ENCODE results near the gene DBI. TPM values are rescaled to one million over a fixed set of nuclear protein-coding genes. Genes with fewer than 3 reads are reported as not detected.

DBI gene
- polyA plus RNA-seq, 1 donor from 2014 or later: 110 TPM

- Histone ChIP-seq H3K9me3 (ENCODE audit: low read length) (no peaks in the 10 kb centered on the region), H3F3A (ENCODE audit: insufficient read depth, low read length, poor library complexity, severe bottlenecking) (no peaks in the 10 kb centered on the region), H3K4me2 (ENCODE audit: low read length) (no peak overlapping the region), H3K79me2 (replicated peaks; ENCODE audit: insufficient read depth, low read length) (no peaks in the 10 kb centered on the region), H3K4me3 (ENCODE audit: low read length) (no peak overlapping the region), H3K27ac (ENCODE audit: low read length) (no peak overlapping the region), H3K9me2 (ENCODE audit: insufficient read depth, low read length) (no peaks in the 10 kb centered on the region), H4K20me1 (ENCODE audit: insufficient read depth) (no peaks in the 10 kb centered on the region), H3K36me3 (ENCODE audit: insufficient read depth, low read length) (no peaks in the 10 kb centered on the region), H3K27me3 (ENCODE audit: insufficient read depth, low read depth, low read length) (no peaks in the 10 kb centered on the region), H2AFZ (ENCODE audit: low read depth, low read length) (no peak overlapping the region), H3K9ac (ENCODE audit: low read length) (no peak overlapping the region)
- TF ChIP-seq SMC3 (conservative IDR thresholded peaks at IDR 0.05; ENCODE audit: poor library complexity) (no peak), EZH2 (IDR thresholded peaks at IDR 0.05; ENCODE audit: borderline replicate concordance, insufficient read depth, low read length, poor library complexity, severe bottlenecking) (no peak), POLR2AphosphoS5 (IDR thresholded peaks at IDR 0.05) (no peak), RAD21 (conservative IDR thresholded peaks at IDR 0.05) (no peak)
These were observed 38.4 kb downstream of the DBI start for GRCh38 chr2:119405151-119405550.

GRCh38 chr2:119407430-119408220 is 40.8 kb downstream of the DBI start:
- Histone ChIP-seq H3K9me3 (ENCODE audit: low read length) (no peaks in the 10 kb centered on the region), H3K9me2 (ENCODE audit: insufficient read depth, low read length) (no peaks in the 10 kb centered on the region), H3K4me3 (ENCODE audit: low read length) (no peak overlapping the region), H3K9ac (ENCODE audit: low read length) (no peak overlapping the region), H3K79me2 (replicated peaks; ENCODE audit: insufficient read depth, low read length) (no peaks in the 10 kb centered on the region), H3K27ac (ENCODE audit: low read length) (no peak overlapping the region), H3K36me3 (ENCODE audit: insufficient read depth, low read length) (no peaks in the 10 kb centered on the region), H3K4me2 (ENCODE audit: low read length) (no peak overlapping the region), H2AFZ (ENCODE audit: low read depth, low read length) (no peak overlapping the region), H3F3A (ENCODE audit: insufficient read depth, low read length, poor library complexity, severe bottlenecking) (no peaks in the 10 kb centered on the region), H4K20me1 (ENCODE audit: insufficient read depth) (no peaks in the 10 kb centered on the region), H3K27me3 (ENCODE audit: insufficient read depth, low read depth, low read length) (no peaks in the 10 kb centered on the region)
- peak; percentile 90 for TF ChIP-seq SMC3 (conservative IDR thresholded peaks at IDR 0.05; ENCODE audit: poor library complexity)
- TF ChIP-seq, protein P1, sequence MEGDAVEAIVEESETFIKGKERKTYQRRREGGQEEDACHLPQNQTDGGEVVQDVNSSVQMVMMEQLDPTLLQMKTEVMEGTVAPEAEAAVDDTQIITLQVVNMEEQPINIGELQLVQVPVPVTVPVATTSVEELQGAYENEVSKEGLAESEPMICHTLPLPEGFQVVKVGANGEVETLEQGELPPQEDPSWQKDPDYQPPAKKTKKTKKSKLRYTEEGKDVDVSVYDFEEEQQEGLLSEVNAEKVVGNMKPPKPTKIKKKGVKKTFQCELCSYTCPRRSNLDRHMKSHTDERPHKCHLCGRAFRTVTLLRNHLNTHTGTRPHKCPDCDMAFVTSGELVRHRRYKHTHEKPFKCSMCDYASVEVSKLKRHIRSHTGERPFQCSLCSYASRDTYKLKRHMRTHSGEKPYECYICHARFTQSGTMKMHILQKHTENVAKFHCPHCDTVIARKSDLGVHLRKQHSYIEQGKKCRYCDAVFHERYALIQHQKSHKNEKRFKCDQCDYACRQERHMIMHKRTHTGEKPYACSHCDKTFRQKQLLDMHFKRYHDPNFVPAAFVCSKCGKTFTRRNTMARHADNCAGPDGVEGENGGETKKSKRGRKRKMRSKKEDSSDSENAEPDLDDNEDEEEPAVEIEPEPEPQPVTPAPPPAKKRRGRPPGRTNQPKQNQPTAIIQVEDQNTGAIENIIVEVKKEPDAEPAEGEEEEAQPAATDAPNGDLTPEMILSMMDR (IDR thresholded peaks at IDR 0.05; ENCODE audit: poor library complexity, severe bottlenecking): peak; percentile 86
- peak; percentile 87 for TF ChIP-seq RAD21 (conservative IDR thresholded peaks at IDR 0.05)
- no peak for TF ChIP-seq EP300 (conservative IDR thresholded peaks at IDR 0.05; ENCODE audit: poor library complexity, severe bottlenecking)
- no peak for TF ChIP-seq EZH2 (IDR thresholded peaks at IDR 0.05; ENCODE audit: borderline replicate concordance, insufficient read depth, low read length, poor library complexity, severe bottlenecking)
- TF ChIP-seq TAF1 (IDR thresholded peaks at IDR 0.05; ENCODE audit: low read depth): no peak

GRCh38 chr2:119408221-119408619 is 41.4 kb downstream of the DBI start:
- no peak overlapping the region for H3K9ac ChIP-seq (ENCODE audit: low read length)
- no peaks in the 10 kb centered on the region for H3K9me2 ChIP-seq (ENCODE audit: insufficient read depth, low read length)
- no peaks in the 10 kb centered on the region for H3K36me3 ChIP-seq (ENCODE audit: insufficient read depth, low read length)
- no peak overlapping the region for H2AFZ ChIP-seq (ENCODE audit: low read depth, low read length)
- H3K79me2 ChIP-seq (replicated peaks; ENCODE audit: insufficient read depth, low read length): no peaks in the 10 kb centered on the region
- no peaks in the 10 kb centered on the region for H3F3A ChIP-seq (ENCODE audit: insufficient read depth, low read length, poor library complexity, severe bottlenecking)
- H3K4me3 ChIP-seq (ENCODE audit: low read length): no peak overlapping the region
- H3K27ac ChIP-seq (ENCODE audit: low read length): no peak overlapping the region
- no peaks in the 10 kb centered on the region for H4K20me1 ChIP-seq (ENCODE audit: insufficient read depth)
- no peaks in the 10 kb centered on the region for H3K9me3 ChIP-seq (ENCODE audit: low read length)
- no peak overlapping the region for H3K4me2 ChIP-seq (ENCODE audit: low read length)
- H3K27me3 ChIP-seq (ENCODE audit: insufficient read depth, low read depth, low read length): no peaks in the 10 kb centered on the region
- TF ChIP-seq POLR2AphosphoS5 (IDR thresholded peaks at IDR 0.05): no peak
- no peak for TF ChIP-seq EP300 (conservative IDR thresholded peaks at IDR 0.05; ENCODE audit: poor library complexity, severe bottlenecking)
- TF ChIP-seq MXI1 (conservative IDR thresholded peaks at IDR 0.05; ENCODE audit: poor library complexity, severe bottlenecking): no peak
- TF ChIP-seq, protein P2, sequence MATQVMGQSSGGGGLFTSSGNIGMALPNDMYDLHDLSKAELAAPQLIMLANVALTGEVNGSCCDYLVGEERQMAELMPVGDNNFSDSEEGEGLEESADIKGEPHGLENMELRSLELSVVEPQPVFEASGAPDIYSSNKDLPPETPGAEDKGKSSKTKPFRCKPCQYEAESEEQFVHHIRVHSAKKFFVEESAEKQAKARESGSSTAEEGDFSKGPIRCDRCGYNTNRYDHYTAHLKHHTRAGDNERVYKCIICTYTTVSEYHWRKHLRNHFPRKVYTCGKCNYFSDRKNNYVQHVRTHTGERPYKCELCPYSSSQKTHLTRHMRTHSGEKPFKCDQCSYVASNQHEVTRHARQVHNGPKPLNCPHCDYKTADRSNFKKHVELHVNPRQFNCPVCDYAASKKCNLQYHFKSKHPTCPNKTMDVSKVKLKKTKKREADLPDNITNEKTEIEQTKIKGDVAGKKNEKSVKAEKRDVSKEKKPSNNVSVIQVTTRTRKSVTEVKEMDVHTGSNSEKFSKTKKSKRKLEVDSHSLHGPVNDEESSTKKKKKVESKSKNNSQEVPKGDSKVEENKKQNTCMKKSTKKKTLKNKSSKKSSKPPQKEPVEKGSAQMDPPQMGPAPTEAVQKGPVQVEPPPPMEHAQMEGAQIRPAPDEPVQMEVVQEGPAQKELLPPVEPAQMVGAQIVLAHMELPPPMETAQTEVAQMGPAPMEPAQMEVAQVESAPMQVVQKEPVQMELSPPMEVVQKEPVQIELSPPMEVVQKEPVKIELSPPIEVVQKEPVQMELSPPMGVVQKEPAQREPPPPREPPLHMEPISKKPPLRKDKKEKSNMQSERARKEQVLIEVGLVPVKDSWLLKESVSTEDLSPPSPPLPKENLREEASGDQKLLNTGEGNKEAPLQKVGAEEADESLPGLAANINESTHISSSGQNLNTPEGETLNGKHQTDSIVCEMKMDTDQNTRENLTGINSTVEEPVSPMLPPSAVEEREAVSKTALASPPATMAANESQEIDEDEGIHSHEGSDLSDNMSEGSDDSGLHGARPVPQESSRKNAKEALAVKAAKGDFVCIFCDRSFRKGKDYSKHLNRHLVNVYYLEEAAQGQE (IDR thresholded peaks at IDR 0.05; ENCODE audit: borderline replicate concordance): no peak
- no peak for TF ChIP-seq EZH2 (IDR thresholded peaks at IDR 0.05; ENCODE audit: borderline replicate concordance, insufficient read depth, low read length, poor library complexity, severe bottlenecking)
- TF ChIP-seq, protein P1 (IDR thresholded peaks at IDR 0.05; ENCODE audit: poor library complexity, severe bottlenecking): no peak
- no peak for TF ChIP-seq RAD21 (conservative IDR thresholded peaks at IDR 0.05)
- TF ChIP-seq TAF1 (IDR thresholded peaks at IDR 0.05; ENCODE audit: low read depth): no peak
- no peak for TF ChIP-seq SMC3 (conservative IDR thresholded peaks at IDR 0.05; ENCODE audit: poor library complexity)
